Endodermal cell (in vitro differentiated cells): ENCODE measurements around the gene AHRR. TPM values are rescaled to one million over a fixed set of nuclear protein-coding genes. Genes with fewer than 3 reads are reported as not detected.

Experiments
- DNase-seq: peaks from one replicate; pipeline ENCODE4 v3.0.0-alpha.2; 2017
- H3K27ac ChIP-seq: 2 replicates; pipeline ENCODE4 v1.5.1; 2013; ENCODE audit warnings: mild to moderate bottlenecking, low read depth, low read length, moderate library complexity
- H3K27me3 ChIP-seq: 2 replicates; pipeline ENCODE4 v1.6.1; 2013; ENCODE audit warnings: mild to moderate bottlenecking, low read length, moderate library complexity; ENCODE audit not compliant: insufficient read depth, control insufficient read depth, poor library complexity, severe bottlenecking
- H3K36me3 ChIP-seq: 2 replicates; pipeline ENCODE4 v1.7.0; 2013; ENCODE audit warnings: mild to moderate bottlenecking, low read length, moderate library complexity; ENCODE audit not compliant: control insufficient read depth, insufficient read depth
- H3K4me1 ChIP-seq: one replicate; pipeline ENCODE4 v1.7.0; 2013; ENCODE audit warnings: low read length; ENCODE audit not compliant: control insufficient read depth, insufficient read depth
- H3K4me3 ChIP-seq: 2 replicates; pipeline ENCODE4 v1.5.1; 2013; ENCODE audit warnings: mild to moderate bottlenecking, low read length, moderate library complexity
- H3K9ac ChIP-seq: 2 replicates; pipeline ENCODE4 v1.6.1; 2013; ENCODE audit warnings: mild to moderate bottlenecking, low read length, moderate library complexity; ENCODE audit not compliant: poor library complexity, severe bottlenecking; ENCODE audit errors: extremely low read depth
- H3K9me3 ChIP-seq: 2 replicates; pipeline ENCODE4 v1.6.1; 2013; ENCODE audit warnings: mild to moderate bottlenecking, low read length, moderate library complexity; ENCODE audit not compliant: control insufficient read depth
- H3K27ac Mint-ChIP-seq: 2 replicates; pipeline ENCODE4 v1.8.0; 2020; ENCODE audit warnings: mixed read lengths
- H3K27me3 Mint-ChIP-seq: 2 replicates; pipeline ENCODE4 v1.8.0; 2021; ENCODE audit warnings: mild to moderate bottlenecking, mixed read lengths; ENCODE audit not compliant: insufficient read depth
- H3K36me3 Mint-ChIP-seq: 2 replicates; pipeline ENCODE4 v1.8.0; 2020; ENCODE audit warnings: low read depth, mixed read lengths
- H3K4me1 Mint-ChIP-seq: 2 replicates; pipeline ENCODE4 v1.8.0; 2020; ENCODE audit warnings: mixed read lengths
- H3K4me3 Mint-ChIP-seq: 2 replicates; pipeline ENCODE4 v1.8.0; 2020; ENCODE audit warnings: mild to moderate bottlenecking, moderate library complexity, mixed read lengths
- H3K9me3 Mint-ChIP-seq: 2 replicates; pipeline ENCODE4 v1.8.0; 2020; ENCODE audit warnings: mild to moderate bottlenecking, mixed read lengths
- WGBS, 2 experiments: methylation state at CpG; one replicate each; pipeline versions ENCODE4 v1.1.5 to v1.1.7; 2013; ENCODE audit warnings: missing lambda C conversion rate in 2 of 2, mixed read lengths in 1 of 2; ENCODE audit not compliant: insufficient coverage in 1 of 2, insufficient read length in 1 of 2; 5-methylcytosine and 5-hydroxymethylcytosine counted together
- total RNA-seq, 2 donors: library from RNA; stranded (reverse); fragmentation: NEBNext Ultra II Directional in 1 of 2; extraction: Animal tissue kit (Norgen Biotek cat#: 25700) in 1 of 2; gene quantifications; 2 replicates in 1 of 2; 3 replicates in 1 of 2; pipeline ENCODE4 v1.2.1, GENCODE V29; 2021
- TF ChIP-seq, protein P1 (sequence below): fragments of 200-600 bp; sonication (generic); conservative IDR thresholded peaks from 2 replicates; pipeline ENCODE4 v1.5.0; 2021; ENCODE audit warnings: antibody characterized with exemption, mild to moderate bottlenecking

The AHRR gene
- total RNA-seq, 2 donors from 2014 or later = 1.4 to 2.0 TPM

DNA sequence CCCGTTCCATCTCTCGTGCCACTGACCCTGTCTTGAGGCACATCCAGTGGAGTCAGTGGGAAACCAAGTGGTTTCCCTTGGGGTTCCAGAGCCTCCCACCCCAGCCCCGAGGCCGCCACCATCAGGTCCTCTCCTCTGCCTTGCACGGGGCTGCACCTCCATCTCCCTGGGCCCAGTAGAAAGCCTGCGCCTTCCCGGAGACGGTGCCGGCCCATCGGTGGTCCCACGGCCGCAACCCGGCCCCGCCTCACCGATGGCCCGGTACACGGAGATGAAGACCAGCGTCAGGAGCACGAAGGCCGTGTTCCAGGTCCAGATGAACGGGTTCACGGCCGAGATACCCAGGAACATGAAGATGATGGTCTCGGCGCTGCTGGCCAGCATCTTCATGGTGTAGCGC is 161.5 kb downstream of the AHRR start:
- H3K9me3 ChIP-seq = no peaks in the 10 kb centered on the region
- no peak overlapping the region for H3K4me3 Mint-ChIP-seq
- no peak overlapping the region for H3K4me3 ChIP-seq
- no peaks in the 10 kb centered on the region for H3K27me3 ChIP-seq
- H3K4me1 ChIP-seq = no peaks in the 10 kb centered on the region
- no peaks in the 10 kb centered on the region for H3K36me3 Mint-ChIP-seq
- no peaks in the 10 kb centered on the region for H3K27me3 Mint-ChIP-seq
- no peak overlapping the region for H3K9ac ChIP-seq
- DNase-seq = no peak
- WGBS, 2 experiments = 91 to 95% methylated on average over 23 to 26 of the region's 26 CpGs
- H3K4me1 Mint-ChIP-seq = peaks cover 3% of the 10 kb centered on the region
- TF ChIP-seq, protein P1, sequence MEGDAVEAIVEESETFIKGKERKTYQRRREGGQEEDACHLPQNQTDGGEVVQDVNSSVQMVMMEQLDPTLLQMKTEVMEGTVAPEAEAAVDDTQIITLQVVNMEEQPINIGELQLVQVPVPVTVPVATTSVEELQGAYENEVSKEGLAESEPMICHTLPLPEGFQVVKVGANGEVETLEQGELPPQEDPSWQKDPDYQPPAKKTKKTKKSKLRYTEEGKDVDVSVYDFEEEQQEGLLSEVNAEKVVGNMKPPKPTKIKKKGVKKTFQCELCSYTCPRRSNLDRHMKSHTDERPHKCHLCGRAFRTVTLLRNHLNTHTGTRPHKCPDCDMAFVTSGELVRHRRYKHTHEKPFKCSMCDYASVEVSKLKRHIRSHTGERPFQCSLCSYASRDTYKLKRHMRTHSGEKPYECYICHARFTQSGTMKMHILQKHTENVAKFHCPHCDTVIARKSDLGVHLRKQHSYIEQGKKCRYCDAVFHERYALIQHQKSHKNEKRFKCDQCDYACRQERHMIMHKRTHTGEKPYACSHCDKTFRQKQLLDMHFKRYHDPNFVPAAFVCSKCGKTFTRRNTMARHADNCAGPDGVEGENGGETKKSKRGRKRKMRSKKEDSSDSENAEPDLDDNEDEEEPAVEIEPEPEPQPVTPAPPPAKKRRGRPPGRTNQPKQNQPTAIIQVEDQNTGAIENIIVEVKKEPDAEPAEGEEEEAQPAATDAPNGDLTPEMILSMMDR = no peak
- H3K9me3 Mint-ChIP-seq = no peaks in the 10 kb centered on the region
- H3K27ac Mint-ChIP-seq = no peak overlapping the region
- H3K36me3 ChIP-seq = no peaks in the 10 kb centered on the region
- no peak overlapping the region for H3K27ac ChIP-seq

DNA sequence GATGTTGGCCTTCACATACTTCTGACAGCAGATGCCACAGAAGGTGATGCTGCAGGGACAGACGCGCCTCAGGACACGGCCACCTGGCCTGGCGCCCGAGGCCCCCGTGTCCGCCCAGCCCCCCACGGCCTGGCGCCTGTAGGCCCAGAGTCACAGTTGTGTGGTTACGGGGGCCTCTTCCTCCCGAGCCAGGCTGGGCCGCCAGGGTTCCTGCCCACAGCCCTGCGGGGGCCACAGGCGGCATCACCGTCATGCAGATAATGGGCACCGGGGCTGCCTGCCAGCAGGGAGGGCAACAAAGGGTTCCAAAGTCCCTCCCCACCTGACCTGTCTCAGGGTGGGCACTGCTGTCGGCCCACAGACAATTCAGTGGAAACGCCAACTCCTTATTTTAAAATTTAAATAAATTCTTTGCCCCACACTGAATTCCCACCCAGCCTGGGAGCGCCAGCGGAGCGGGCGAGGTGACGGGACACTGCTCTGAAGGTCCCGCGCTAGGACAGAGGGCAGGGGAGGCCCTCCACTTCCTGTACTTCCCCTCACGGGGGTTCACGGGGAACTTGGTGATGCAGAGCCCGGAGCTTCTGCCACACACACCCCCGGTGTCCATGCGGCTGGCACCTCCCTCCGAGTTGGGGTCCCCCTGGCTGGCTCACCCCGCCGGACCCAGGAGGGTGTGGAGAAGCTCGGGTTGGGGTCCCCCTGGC is 162.1 kb downstream of the AHRR start:
- Mint-ChIP-seq H3K36me3 (no peaks in the 10 kb centered on the region), H3K4me1 (peaks cover 3% of the 10 kb centered on the region), H3K9me3 (no peaks in the 10 kb centered on the region), H3K27me3 (no peaks in the 10 kb centered on the region), H3K4me3 (no peak overlapping the region), H3K27ac (no peak overlapping the region)
- no peaks in the 10 kb centered on the region for H3K36me3 ChIP-seq
- no peak overlapping the region for H3K4me3 ChIP-seq
- no peaks in the 10 kb centered on the region for H3K27me3 ChIP-seq
- no peaks in the 10 kb centered on the region for H3K4me1 ChIP-seq
- H3K9me3 ChIP-seq = no peaks in the 10 kb centered on the region
- H3K27ac ChIP-seq = no peak overlapping the region
- WGBS, 2 experiments = 95 to 98% methylated on average over 12 to 34 of the region's 34 CpGs
- no peak for DNase-seq
- TF ChIP-seq, protein P1 = no peak
- no peak overlapping the region for H3K9ac ChIP-seq

DNA sequence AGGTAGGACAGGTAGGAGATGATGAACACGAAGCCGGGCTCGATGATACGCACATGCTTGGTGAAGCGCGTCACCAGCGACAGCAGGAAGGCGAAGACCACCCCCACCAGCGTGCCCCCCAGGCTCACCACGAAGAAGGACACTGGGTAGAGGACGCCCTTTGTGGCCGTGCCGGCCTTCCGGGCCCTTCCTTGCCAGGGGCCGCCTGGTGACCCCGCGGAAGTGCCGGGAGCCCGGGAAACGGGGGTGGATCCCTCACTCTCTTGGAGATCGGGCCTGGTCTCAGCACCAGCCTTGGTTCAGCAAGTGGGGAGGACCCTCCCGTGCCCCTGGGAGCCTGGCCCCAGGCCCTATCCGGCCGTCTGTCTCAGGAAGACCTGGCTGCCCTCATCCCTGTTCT is 163.0 kb downstream of the AHRR start:
- no peaks in the 10 kb centered on the region for H3K27me3 Mint-ChIP-seq
- TF ChIP-seq, protein P1 = no peak

More for the DNA sequence above, 163.0 kb downstream of the AHRR start:
- Histone ChIP-seq H3K27me3 (no peaks in the 10 kb centered on the region), H3K27ac (no peak overlapping the region), H3K4me1 (no peaks in the 10 kb centered on the region), H3K9me3 (no peaks in the 10 kb centered on the region), H3K9ac (no peak overlapping the region), H3K4me3 (no peak overlapping the region), H3K36me3 (no peaks in the 10 kb centered on the region)
- no peak for DNase-seq
- H3K4me1 Mint-ChIP-seq = peaks cover 3% of the 10 kb centered on the region
- H3K4me3 Mint-ChIP-seq = no peak overlapping the region
- H3K9me3 Mint-ChIP-seq = no peaks in the 10 kb centered on the region
- no peak overlapping the region for H3K27ac Mint-ChIP-seq
- no peaks in the 10 kb centered on the region for H3K36me3 Mint-ChIP-seq
- 94 to 96% methylated on average over 20 to 24 of the region's 24 CpGs for WGBS, 2 experiments
